OCI-LY7 (cell line): ENCODE results near the gene PPY. TPM values are rescaled to one million over a fixed set of nuclear protein-coding genes. Genes with fewer than 3 reads are reported as not detected.

ENCODE experiments used
- BruUV-seq: library from RNA; stranded (reverse); fragments of 400-500 nt; replicated peaks from 2 replicates; lab custom pipeline; 2021; lab: Mats Ljungman, UMichigan
- CTCF ChIA-PET: fragments of 300-600 bp; sonication (Branson Sonifier 250); formaldehyde crosslinking; loops from one replicate; lab custom pipeline; 2022; ENCODE audit warnings: antibody characterized with exemption; ENCODE audit not compliant: unreplicated experiment; lab: Charles Lee
- POLR2A ChIA-PET: fragments of 300-600 bp; sonication (Branson Sonifier 250); formaldehyde crosslinking; loops from one replicate; lab custom pipeline; 2022; ENCODE audit warnings: antibody characterized with exemption; lab: Charles Lee
- DNase-seq: peaks from one replicate; pipeline ENCODE4 v3.0.0-alpha.2; 2015; ENCODE audit warnings: low spot score
- H2AFZ ChIP-seq: fragments of 200-600 bp; sonication (generic), shearing (Covaris generic); 2 replicates; pipeline ENCODE4 v1.6.1; 2014; ENCODE audit warnings: mild to moderate bottlenecking, antibody characterized with exemption, low read length, moderate library complexity
- H3K27ac ChIP-seq: fragments of 200-600 bp; sonication (generic); 2 replicates; pipeline ENCODE4 v1.5.1; 2014; ENCODE audit warnings: mixed run types, low read depth, mild to moderate bottlenecking, moderate library complexity, low read length, inconsistent platforms; ENCODE audit not compliant: poor library complexity, severe bottlenecking
- H3K36me3 ChIP-seq: fragments of 200-600 bp; sonication (generic); 2 replicates; pipeline ENCODE4 v1.6.1; 2014; ENCODE audit warnings: mild to moderate bottlenecking, antibody characterized with exemption, low read length, moderate library complexity, mixed read lengths; ENCODE audit not compliant: insufficient read depth
- H3K4me1 ChIP-seq: fragments of 200-600 bp; sonication (generic); 2 replicates; pipeline ENCODE4 v1.5.1; 2014; ENCODE audit warnings: mild to moderate bottlenecking, low read length; ENCODE audit not compliant: insufficient read depth, poor library complexity, severe bottlenecking
- H3K4me2 ChIP-seq: fragments of 200-600 bp; sonication (generic); 2 replicates; pipeline ENCODE4 v1.6.1; 2014; ENCODE audit warnings: mild to moderate bottlenecking, low read length
- H3K4me3 ChIP-seq: fragments of 200-600 bp; sonication (generic); 2 replicates; pipeline ENCODE4 v1.5.1; 2014; ENCODE audit warnings: mild to moderate bottlenecking, low read depth, low read length; ENCODE audit not compliant: poor library complexity, severe bottlenecking
- H3K79me2 ChIP-seq: fragments of 200-600 bp; sonication (generic); 2 replicates; pipeline ENCODE4 v1.6.1; 2016; ENCODE audit warnings: low read depth, mild to moderate bottlenecking, low read length, moderate library complexity, mixed read lengths; ENCODE audit not compliant: insufficient read depth
- H3K9me2 ChIP-seq: fragments of 200-600 bp; sonication (generic); 2 replicates; pipeline ENCODE4 v1.6.1; 2016; ENCODE audit warnings: mild to moderate bottlenecking, low read length, mixed read lengths; ENCODE audit not compliant: insufficient read depth
- H3K9me3 ChIP-seq: fragments of 200-600 bp; sonication (generic); 2 replicates; pipeline ENCODE4 v1.6.1; 2014; ENCODE audit warnings: mild to moderate bottlenecking, mixed run types, low read length, mixed read lengths
- H4K20me1 ChIP-seq: fragments of 200-600 bp; sonication (generic); 2 replicates; pipeline ENCODE4 v1.6.1; 2014; ENCODE audit warnings: mild to moderate bottlenecking, antibody characterized with exemption, low read length, moderate library complexity, mixed read lengths; ENCODE audit not compliant: insufficient read depth
- CTCF ChIP-seq: fragments of 200-600 bp; sonication (generic); conservative IDR thresholded peaks from 2 replicates; pipeline ENCODE4 v1.5.1; 2014; ENCODE audit warnings: mild to moderate bottlenecking, antibody characterized with exemption, low read length, moderate library complexity, mixed read lengths
- EZH2phosphoT487 ChIP-seq: fragments of 200-600 bp; sonication (generic); IDR thresholded peaks from 2 replicates; pipeline ENCODE4 v1.6.1; 2018; ENCODE audit warnings: low read depth, borderline replicate concordance, mild to moderate bottlenecking, mixed run types, antibody characterized with exemption, low read length, moderate library complexity, mixed read lengths
- intact Hi-C: fragments of 100-400 bp; cut with micrococcal nuclease; formaldehyde crosslinking; loops from one replicate; pipeline ENCODE4 v1.10.0; 2022; ENCODE audit not compliant: unreplicated experiment
- total RNA-seq, 2 experiments: library from RNA; depleted of rRNA in 1 of 2; stranded (reverse); fragments of >200 nt in 1 of 2; shearing (Covaris generic) in 1 of 2; gene quantifications; 2 replicates each; pipeline ENCODE4 v1.2.3, GENCODE V29; 2014 to 2022

Gene PPY
- total RNA-seq, 2 experiments from 2014 or later: not detected

DNA sequence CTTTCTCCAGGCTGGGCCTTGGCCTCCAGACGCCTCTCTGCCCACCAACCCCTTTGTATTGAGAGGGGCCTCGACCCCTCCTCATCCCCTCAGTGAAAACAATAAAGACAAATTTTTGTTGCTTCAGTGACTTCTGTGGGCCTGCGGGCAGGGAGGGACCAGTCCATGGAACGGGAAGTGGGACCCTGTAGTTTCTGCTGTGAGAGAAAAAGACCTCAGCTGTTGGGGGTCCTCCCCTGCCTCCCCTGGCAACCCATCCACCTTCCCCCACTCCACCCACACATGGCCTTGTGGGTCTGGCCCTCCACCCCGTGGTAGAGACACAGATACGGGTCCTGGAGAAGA, 3.5 kb downstream of the PPY start:
- POLR2A ChIA-PET: no interaction called here
- H3K9me3 ChIP-seq: no peaks in the 10 kb centered on the region
- H3K4me2 ChIP-seq: no peak overlapping the region
- CTCF ChIA-PET: no interaction called here
- no peaks in the 10 kb centered on the region for H3K79me2 ChIP-seq
- no peak for DNase-seq
- H3K4me1 ChIP-seq: no peaks in the 10 kb centered on the region
- no peaks in the 10 kb centered on the region for H3K9me2 ChIP-seq
- no peaks in the 10 kb centered on the region for H4K20me1 ChIP-seq
- no peaks in the 10 kb centered on the region for H3K36me3 ChIP-seq
- no peak overlapping the region for H3K4me3 ChIP-seq
- H3K27ac ChIP-seq: no peak overlapping the region
- TF ChIP-seq EZH2phosphoT487: no peak
- TF ChIP-seq CTCF: no peak
- intact Hi-C loops: no loop called here
- no peak overlapping the region for H2AFZ ChIP-seq
- no TSS peak for BruUV-seq

DNA sequence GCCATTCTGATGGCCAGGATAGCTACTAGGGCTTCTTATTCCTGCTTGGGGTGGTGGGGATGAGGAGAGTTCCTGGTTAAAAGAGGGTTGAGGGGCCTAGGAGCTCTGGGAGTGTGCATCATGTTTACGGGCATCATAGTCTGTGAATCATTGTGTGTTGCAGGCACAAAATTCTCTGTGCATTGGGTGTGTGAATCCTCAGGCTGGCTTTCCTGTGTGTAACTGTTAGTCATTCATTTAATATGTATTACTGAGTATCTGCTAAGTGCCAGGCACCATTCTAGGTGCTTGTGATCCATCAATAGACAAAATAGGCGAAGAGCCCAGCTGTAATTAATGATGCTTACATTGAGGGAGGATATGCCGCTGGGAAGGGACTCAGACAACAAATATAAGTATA, 5.8 kb downstream of the PPY start:
- Histone ChIP-seq H3K4me3 (no peak overlapping the region), H3K27ac (no peak overlapping the region), H3K9me2 (no peaks in the 10 kb centered on the region), H3K36me3 (no peaks in the 10 kb centered on the region), H3K4me1 (no peaks in the 10 kb centered on the region), H3K4me2 (no peak overlapping the region), H3K79me2 (no peaks in the 10 kb centered on the region), H3K9me3 (no peaks in the 10 kb centered on the region), H2AFZ (no peak overlapping the region), H4K20me1 (no peaks in the 10 kb centered on the region)
- TF ChIP-seq CTCF: no peak
- TF ChIP-seq EZH2phosphoT487: no peak
- BruUV-seq: no TSS peak
- intact Hi-C loops: no loop called here
- DNase-seq: no peak
- ChIA-PET CTCF (no interaction called here), POLR2A (no interaction called here)

DNA sequence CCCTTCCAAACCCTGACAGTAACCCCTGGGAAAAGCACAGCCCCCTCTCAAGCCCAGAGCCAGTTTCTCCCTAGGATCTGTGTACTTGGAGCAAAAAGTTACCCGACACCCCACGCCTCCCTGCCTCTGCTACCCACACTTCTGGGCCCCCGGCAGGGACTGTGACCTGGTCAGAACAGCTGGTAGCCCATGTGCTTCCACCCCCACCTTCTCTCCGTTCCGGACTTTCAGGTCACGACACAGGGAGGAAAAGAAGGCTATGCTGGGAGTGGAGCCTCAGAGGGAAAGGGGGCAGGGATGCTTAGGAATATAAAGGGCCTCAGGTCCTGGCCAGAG, 6.4 kb downstream of the PPY start:
- no peaks in the 10 kb centered on the region for H3K4me1 ChIP-seq
- no peak overlapping the region for H3K4me3 ChIP-seq
- H3K27ac ChIP-seq: no peak overlapping the region
- H3K4me2 ChIP-seq: no peak overlapping the region
- H3K9me2 ChIP-seq: no peaks in the 10 kb centered on the region
- no peaks in the 10 kb centered on the region for H4K20me1 ChIP-seq
- H2AFZ ChIP-seq: no peak overlapping the region
- TF ChIP-seq CTCF (no peak), EZH2phosphoT487 (no peak)
- no TSS peak for BruUV-seq
- H3K9me3 ChIP-seq: no peaks in the 10 kb centered on the region
- no peaks in the 10 kb centered on the region for H3K36me3 ChIP-seq
- ChIA-PET CTCF (no interaction called here), POLR2A (no interaction called here)
- no peak for DNase-seq
- no peaks in the 10 kb centered on the region for H3K79me2 ChIP-seq
- intact Hi-C loops: no loop called here
